Activated naive CD8-positive, alpha-beta T cell treated with anti-CD3 and anti-CD28 coated beads, Interleukin-2, amount 10 ng/mL, durations not matched to agents 7 days and 5 days (primary cell): ENCODE measurements around the gene TCERG1L. TPM values are rescaled to one million over a fixed set of nuclear protein-coding genes. Genes with fewer than 3 reads are reported as not detected.

Experiments used
- ATAC-seq: fragments of 150-1000 bp; cut with Tn5 transposase; one replicate; pipeline ENCODE4 v1.10.0; 2021; ENCODE audit warnings: low read depth, moderate library complexity
- POLR2A ChIA-PET: fragments of 350-600 bp; sonication (Branson Sonifier 250); formaldehyde crosslinking; loops from one replicate; lab custom pipeline; 2021; ENCODE audit warnings: antibody characterized with exemption; lab: Charles Lee
- DNase-seq: peaks from one replicate; pipeline ENCODE4 v3.0.0; 2021
- H3K27ac Mint-ChIP-seq: one replicate; pipeline ENCODE4 v1.8.0; 2022; ENCODE audit warnings: mild to moderate bottlenecking, mixed read lengths
- H3K27me3 Mint-ChIP-seq: one replicate; pipeline ENCODE4 v1.8.0; 2022; ENCODE audit warnings: mild to moderate bottlenecking, moderate library complexity, mixed read lengths
- H3K36me3 Mint-ChIP-seq: one replicate; pipeline ENCODE4 v1.8.0; 2021; ENCODE audit warnings: mild to moderate bottlenecking, mixed read lengths
- H3K4me1 Mint-ChIP-seq: one replicate; pipeline ENCODE4 v1.8.0; 2021; ENCODE audit warnings: mixed read lengths
- H3K4me3 Mint-ChIP-seq: one replicate; pipeline ENCODE4 v1.8.0; 2022; ENCODE audit warnings: mild to moderate bottlenecking, moderate library complexity, mixed read lengths
- H3K9me3 Mint-ChIP-seq: one replicate; pipeline ENCODE4 v1.8.0; 2021; ENCODE audit warnings: mixed read lengths
- total RNA-seq, 2 experiments: library from RNA; stranded (reverse); gene quantifications; one replicate each; pipeline ENCODE4 v1.2.3, GENCODE V29; 2021

TCERG1L gene
- total RNA-seq, 2 experiments from 2014 or later = 0.20 to 0.36 TPM

- ATAC-seq (no peak), DNase-seq (no peak)
- H3K36me3 Mint-ChIP-seq = no peaks in the 10 kb centered on the region
- no peaks in the 10 kb centered on the region for H3K9me3 Mint-ChIP-seq
- peaks cover 3% of the 10 kb centered on the region for H3K27me3 Mint-ChIP-seq
- H3K27ac Mint-ChIP-seq = no peak overlapping the region
- POLR2A ChIA-PET = no interaction called here
- no peaks in the 10 kb centered on the region for H3K4me1 Mint-ChIP-seq
- H3K4me3 Mint-ChIP-seq = no peak overlapping the region
These were observed 245.7 kb downstream of the TCERG1L start for GRCh38 chr10:131065673-131066305.

GRCh38 chr10:131063311-131063710 is 248.2 kb downstream of the TCERG1L start:
- H3K36me3 Mint-ChIP-seq = no peaks in the 10 kb centered on the region
- peaks cover 3% of the 10 kb centered on the region for H3K27me3 Mint-ChIP-seq
- H3K4me3 Mint-ChIP-seq = no peak overlapping the region
- H3K27ac Mint-ChIP-seq = no peak overlapping the region
- H3K4me1 Mint-ChIP-seq = no peaks in the 10 kb centered on the region
- no peak for ATAC-seq
- no peak for DNase-seq
- H3K9me3 Mint-ChIP-seq = no peaks in the 10 kb centered on the region
- POLR2A ChIA-PET = no interaction called here

- POLR2A ChIA-PET = no interaction called here
- ATAC-seq (no peak), DNase-seq (no peak)
- H3K36me3 Mint-ChIP-seq = no peaks in the 10 kb centered on the region
- H3K4me3 Mint-ChIP-seq = no peak overlapping the region
- H3K4me1 Mint-ChIP-seq = no peaks in the 10 kb centered on the region
- no peaks in the 10 kb centered on the region for H3K9me3 Mint-ChIP-seq
- no peak overlapping the region for H3K27ac Mint-ChIP-seq
- peaks cover 3% of the 10 kb centered on the region for H3K27me3 Mint-ChIP-seq
These were observed 248.8 kb downstream of the TCERG1L start for GRCh38 chr10:131062621-131063260.

- no peaks in the 10 kb centered on the region for H3K36me3 Mint-ChIP-seq
- H3K27me3 Mint-ChIP-seq = peaks cover 3% of the 10 kb centered on the region
- H3K4me3 Mint-ChIP-seq = no peak overlapping the region
- H3K4me1 Mint-ChIP-seq = no peaks in the 10 kb centered on the region
- no peak overlapping the region for H3K27ac Mint-ChIP-seq
- H3K9me3 Mint-ChIP-seq = no peaks in the 10 kb centered on the region
- no peak for ATAC-seq
- no peak for DNase-seq
- POLR2A ChIA-PET = no interaction called here
These were observed 250.3 kb downstream of the TCERG1L start for GRCh38 chr10:131061216-131061615.

- DNase-seq (no peak), ATAC-seq (no peak)
- Mint-ChIP-seq H3K27me3 (peaks cover 3% of the 10 kb centered on the region), H3K27ac (no peak overlapping the region), H3K4me3 (no peak overlapping the region), H3K4me1 (no peaks in the 10 kb centered on the region), H3K36me3 (no peaks in the 10 kb centered on the region), H3K9me3 (no peaks in the 10 kb centered on the region)
- POLR2A ChIA-PET = no interaction called here
These were observed 251.6 kb downstream of the TCERG1L start for GRCh38 chr10:131059881-131060280.

GRCh38 chr10:131058799-131059198 is 252.7 kb downstream of the TCERG1L start:
- Mint-ChIP-seq H3K4me3 (no peak overlapping the region), H3K9me3 (no peaks in the 10 kb centered on the region), H3K4me1 (no peaks in the 10 kb centered on the region), H3K36me3 (no peaks in the 10 kb centered on the region), H3K27me3 (peaks cover 3% of the 10 kb centered on the region), H3K27ac (no peak overlapping the region)
- ATAC-seq = no peak
- POLR2A ChIA-PET = no interaction called here
- no peak for DNase-seq

- no peak for DNase-seq
- H3K4me3 Mint-ChIP-seq = no peak overlapping the region
- H3K36me3 Mint-ChIP-seq = no peaks in the 10 kb centered on the region
- H3K9me3 Mint-ChIP-seq = no peaks in the 10 kb centered on the region
- no peaks in the 10 kb centered on the region for H3K27me3 Mint-ChIP-seq
- no peak for ATAC-seq
- POLR2A ChIA-PET = no interaction called here
- no peak overlapping the region for H3K27ac Mint-ChIP-seq
- no peaks in the 10 kb centered on the region for H3K4me1 Mint-ChIP-seq
These were observed 254.7 kb downstream of the TCERG1L start for GRCh38 chr10:131056781-131057180.

- no peaks in the 10 kb centered on the region for H3K4me1 Mint-ChIP-seq
- H3K27ac Mint-ChIP-seq = no peak overlapping the region
- H3K4me3 Mint-ChIP-seq = no peak overlapping the region
- H3K36me3 Mint-ChIP-seq = no peaks in the 10 kb centered on the region
- H3K27me3 Mint-ChIP-seq = no peaks in the 10 kb centered on the region
- ATAC-seq = no peak
- POLR2A ChIA-PET = no interaction called here
- H3K9me3 Mint-ChIP-seq = no peaks in the 10 kb centered on the region
- no peak for DNase-seq
These were observed 255.4 kb downstream of the TCERG1L start for GRCh38 chr10:131056091-131056579.

GRCh38 chr10:131055437-131055836 is 256.1 kb downstream of the TCERG1L start:
- Mint-ChIP-seq H3K9me3 (peaks cover 3% of the 10 kb centered on the region), H3K27ac (no peak overlapping the region), H3K27me3 (no peaks in the 10 kb centered on the region), H3K4me3 (no peak overlapping the region), H3K36me3 (no peaks in the 10 kb centered on the region), H3K4me1 (no peaks in the 10 kb centered on the region)
- POLR2A ChIA-PET = no interaction called here
- ATAC-seq (no peak), DNase-seq (no peak)

GRCh38 chr10:131053192-131053591 is 258.3 kb downstream of the TCERG1L start:
- no peaks in the 10 kb centered on the region for H3K27me3 Mint-ChIP-seq
- POLR2A ChIA-PET = no interaction called here
- peaks cover 3% of the 10 kb centered on the region for H3K9me3 Mint-ChIP-seq
- H3K27ac Mint-ChIP-seq = no peak overlapping the region
- no peaks in the 10 kb centered on the region for H3K4me1 Mint-ChIP-seq
- no peaks in the 10 kb centered on the region for H3K36me3 Mint-ChIP-seq
- ATAC-seq (no peak), DNase-seq (no peak)
- no peak overlapping the region for H3K4me3 Mint-ChIP-seq

- H3K27ac Mint-ChIP-seq = no peak overlapping the region
- no peak for ATAC-seq
These were observed 261.3 kb downstream of the TCERG1L start for GRCh38 chr10:131050162-131050766.

GRCh38 chr10:131049016-131049415 is 262.5 kb downstream of the TCERG1L start:
- H3K9me3 Mint-ChIP-seq = peaks cover 3% of the 10 kb centered on the region
- POLR2A ChIA-PET = no interaction called here
- H3K27me3 Mint-ChIP-seq = peaks cover 1% of the 10 kb centered on the region

More at GRCh38 chr10:131050162-131050766, 261.3 kb downstream of the TCERG1L start:
- Mint-ChIP-seq H3K4me1 (no peaks in the 10 kb centered on the region), H3K27me3 (peaks cover 1% of the 10 kb centered on the region), H3K4me3 (no peak overlapping the region), H3K9me3 (peaks cover 3% of the 10 kb centered on the region), H3K36me3 (no peaks in the 10 kb centered on the region)
- no peak for DNase-seq
- POLR2A ChIA-PET = no interaction called here

GRCh38 chr10:131048606-131049005 is 262.9 kb downstream of the TCERG1L start:
- no peak overlapping the region for H3K4me3 Mint-ChIP-seq
- DNase-seq (no peak), ATAC-seq (no peak)
- H3K9me3 Mint-ChIP-seq = peaks cover 3% of the 10 kb centered on the region
- peaks cover 1% of the 10 kb centered on the region for H3K27me3 Mint-ChIP-seq
- H3K36me3 Mint-ChIP-seq = no peaks in the 10 kb centered on the region
- no peaks in the 10 kb centered on the region for H3K4me1 Mint-ChIP-seq
- POLR2A ChIA-PET = no interaction called here
- H3K27ac Mint-ChIP-seq = no peak overlapping the region

More at GRCh38 chr10:131049016-131049415, 262.5 kb downstream of the TCERG1L start:
- DNase-seq = no peak
- Mint-ChIP-seq H3K27ac (no peak overlapping the region), H3K4me1 (no peaks in the 10 kb centered on the region), H3K36me3 (no peaks in the 10 kb centered on the region), H3K4me3 (no peak overlapping the region)
- ATAC-seq = no peak

GRCh38 chr10:131047501-131047900 is 264.0 kb downstream of the TCERG1L start:
- no peak for DNase-seq
- H3K9me3 Mint-ChIP-seq = peaks cover 3% of the 10 kb centered on the region
- no peak for ATAC-seq
- no peak overlapping the region for H3K4me3 Mint-ChIP-seq
- no peaks in the 10 kb centered on the region for H3K36me3 Mint-ChIP-seq
- no peaks in the 10 kb centered on the region for H3K4me1 Mint-ChIP-seq
- H3K27ac Mint-ChIP-seq = no peak overlapping the region
- H3K27me3 Mint-ChIP-seq = peaks cover 1% of the 10 kb centered on the region
- POLR2A ChIA-PET = no interaction called here
